Loucy (cell line): ENCODE data around the gene ANKLE2.
A peak's percentile ranks its signal among the peaks of the same experiment; 100 is the strongest.

Experiments
- H2AFZ ChIP-seq: fragments of 200-600 bp; sonication (generic); 2 replicates; pipeline ENCODE4 v1.6.0; 2016; ENCODE audit warnings: antibody characterized with exemption, mild to moderate bottlenecking, low read length, moderate library complexity
- H3F3A ChIP-seq: fragments of 200-600 bp; 2 replicates; pipeline ENCODE4 v1.6.0; 2016; ENCODE audit warnings: antibody characterized with exemption, low read depth, mild to moderate bottlenecking
- H3K27me3 ChIP-seq: fragments of 200-600 bp; sonication (generic); 2 replicates; pipeline ENCODE4 v1.6.1; 2014; ENCODE audit warnings: low read length, mild to moderate bottlenecking; ENCODE audit not compliant: insufficient read depth, poor library complexity, severe bottlenecking
- H3K36me3 ChIP-seq: fragments of 200-600 bp; sonication (generic); 2 replicates; pipeline ENCODE4 v1.6.1; 2016; ENCODE audit warnings: low read length; ENCODE audit not compliant: insufficient read depth
- H3K4me1 ChIP-seq: fragments of 200-600 bp; sonication (generic); 2 replicates; pipeline ENCODE4 v1.5.1; 2014; ENCODE audit warnings: low read length, mild to moderate bottlenecking; ENCODE audit not compliant: insufficient read depth, poor library complexity, severe bottlenecking
- H3K4me2 ChIP-seq: fragments of 200-600 bp; sonication (generic); 2 replicates; pipeline ENCODE4 v1.6.0; 2014; ENCODE audit warnings: antibody characterized with exemption, low read length, low read depth, mild to moderate bottlenecking; ENCODE audit not compliant: poor library complexity, severe bottlenecking
- H3K4me3 ChIP-seq: fragments of 200-600 bp; sonication (generic); 2 replicates; pipeline ENCODE4 v1.5.1; 2014; ENCODE audit warnings: low read length, mild to moderate bottlenecking, mixed read lengths; ENCODE audit not compliant: poor library complexity, severe bottlenecking
- H3K79me2 ChIP-seq: fragments of 200-600 bp; sonication (generic); 2 replicates; pipeline ENCODE4 v1.6.1; 2014; ENCODE audit warnings: low read length; ENCODE audit not compliant: insufficient read depth
- H3K9ac ChIP-seq: fragments of 200-600 bp; sonication (generic); 2 replicates; pipeline ENCODE4 v1.6.0; 2014; ENCODE audit warnings: mild to moderate bottlenecking, low read depth, low read length, moderate library complexity; ENCODE audit not compliant: poor library complexity, severe bottlenecking
- H3K9me2 ChIP-seq: fragments of 200-600 bp; sonication (generic); replicated peaks from 2 replicates; pipeline ENCODE4 v1.6.1; 2016; ENCODE audit warnings: low read depth, low read length, mixed read lengths
- H3K9me3 ChIP-seq: fragments of 200-600 bp; sonication (generic); 2 replicates; pipeline ENCODE4 v1.6.1; 2014; ENCODE audit warnings: mild to moderate bottlenecking, antibody characterized with exemption, low read length, low read depth; ENCODE audit not compliant: insufficient read depth
- H4K20me1 ChIP-seq: fragments of 200-600 bp; sonication (generic); 2 replicates; pipeline ENCODE4 v1.6.0; 2014; ENCODE audit warnings: antibody characterized with exemption, low read length, mild to moderate bottlenecking; ENCODE audit not compliant: insufficient read depth, poor library complexity, severe bottlenecking
- CTCF ChIP-seq: fragments of 200-600 bp; sonication (generic); conservative IDR thresholded peaks from 2 replicates; pipeline ENCODE4 v1.5.1; 2014; ENCODE audit warnings: mild to moderate bottlenecking, antibody characterized with exemption, low read length
- EZH2phosphoT487 ChIP-seq: fragments of 200-600 bp; IDR thresholded peaks from 2 replicates; pipeline ENCODE4 v1.6.1; 2018; ENCODE audit warnings: antibody characterized with exemption, mild to moderate bottlenecking, moderate library complexity, borderline replicate concordance

ANKLE2 gene

DNA sequence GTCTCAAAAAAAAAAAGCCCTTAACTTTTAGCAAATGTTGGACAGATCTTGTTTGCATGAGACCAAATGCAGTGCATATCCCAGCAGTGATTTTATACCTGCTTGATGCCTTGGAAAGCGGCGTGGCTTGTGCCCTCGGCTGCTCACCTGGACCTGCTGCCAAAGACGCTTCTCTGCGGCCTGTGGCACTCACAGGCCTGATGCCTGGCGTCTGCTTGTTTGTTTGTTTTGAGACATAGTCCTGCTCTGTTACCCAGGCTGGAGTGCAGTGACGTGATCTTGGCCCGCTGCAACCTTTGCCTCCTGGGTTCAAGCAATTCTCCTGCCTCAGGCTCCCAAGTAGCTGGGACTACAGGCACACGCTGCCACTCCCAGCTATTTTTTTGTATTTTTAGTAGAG, 45.8 kb downstream of the ANKLE2 start:
- Histone ChIP-seq H3K9me3 (no peaks in the 10 kb centered on the region), H3K9me2 (no peaks in the 10 kb centered on the region), H3K36me3 (peaks cover 38% of the 10 kb centered on the region; the same call in 1 of the 2 replicates), H3F3A (no peaks in the 10 kb centered on the region), H3K4me1 (peaks cover 14% of the 10 kb centered on the region), H3K79me2 (peaks cover 40% of the 10 kb centered on the region), H3K4me2 (no peak overlapping the region), H4K20me1 (peaks cover 19% of the 10 kb centered on the region), H3K4me3 (no peak overlapping the region), H2AFZ (no peak overlapping the region), H3K27me3 (no peaks in the 10 kb centered on the region), H3K9ac (no peak overlapping the region)
- TF ChIP-seq CTCF = no peak
- no peak for TF ChIP-seq EZH2phosphoT487

- Histone ChIP-seq H3K4me2 (peak overlapping the region; percentile 79), H3K9me2 (no peaks in the 10 kb centered on the region), H3F3A (no peaks in the 10 kb centered on the region), H3K4me3 (no peak overlapping the region), H3K9ac (peak overlapping the region; percentile 36), H3K9me3 (no peaks in the 10 kb centered on the region), H3K27me3 (no peaks in the 10 kb centered on the region), H4K20me1 (peaks cover 19% of the 10 kb centered on the region), H3K36me3 (peaks cover 18% of the 10 kb centered on the region; the same call in 1 of the 2 replicates), H3K79me2 (peaks cover 51% of the 10 kb centered on the region), H3K4me1 (peaks cover 14% of the 10 kb centered on the region), H2AFZ (no peak overlapping the region)
- TF ChIP-seq CTCF = no peak
- no peak for TF ChIP-seq EZH2phosphoT487
Measured at GRCh38 chr12:132713123-132713522, 48.5 kb downstream of the ANKLE2 start.

GRCh38 chr12:132711080-132711843, 50.4 kb downstream of the ANKLE2 start:
- peak overlapping the region; percentile 54; the same call in 1 of the 2 replicates for H2AFZ ChIP-seq
- peaks cover 14% of the 10 kb centered on the region for H3K4me1 ChIP-seq
- H3K27me3 ChIP-seq = no peaks in the 10 kb centered on the region
- no peak for TF ChIP-seq CTCF
- TF ChIP-seq EZH2phosphoT487 = no peak
- H3K36me3 ChIP-seq = peaks cover 7% of the 10 kb centered on the region; the same call in 1 of the 2 replicates
- no peaks in the 10 kb centered on the region for H3K9me2 ChIP-seq
- H4K20me1 ChIP-seq = peaks cover 16% of the 10 kb centered on the region
- H3K9ac ChIP-seq = peak overlapping the region; percentile 78
- no peaks in the 10 kb centered on the region for H3K9me3 ChIP-seq
- H3K79me2 ChIP-seq = peaks cover 51% of the 10 kb centered on the region
- H3F3A ChIP-seq = no peaks in the 10 kb centered on the region
- peak overlapping the region; percentile 77 for H3K4me3 ChIP-seq
- H3K4me2 ChIP-seq = peak overlapping the region; percentile 79
